ENCODE results near the gene SULT4A1.

GRCh38 chr22:43887391-43887790 lies 25.1 kb upstream of the SULT4A1 start:
- TF ChIP-seq POLR2A (IDR thresholded peaks at IDR 0.05), result no peak
- TF ChIP-seq, protein P1, sequence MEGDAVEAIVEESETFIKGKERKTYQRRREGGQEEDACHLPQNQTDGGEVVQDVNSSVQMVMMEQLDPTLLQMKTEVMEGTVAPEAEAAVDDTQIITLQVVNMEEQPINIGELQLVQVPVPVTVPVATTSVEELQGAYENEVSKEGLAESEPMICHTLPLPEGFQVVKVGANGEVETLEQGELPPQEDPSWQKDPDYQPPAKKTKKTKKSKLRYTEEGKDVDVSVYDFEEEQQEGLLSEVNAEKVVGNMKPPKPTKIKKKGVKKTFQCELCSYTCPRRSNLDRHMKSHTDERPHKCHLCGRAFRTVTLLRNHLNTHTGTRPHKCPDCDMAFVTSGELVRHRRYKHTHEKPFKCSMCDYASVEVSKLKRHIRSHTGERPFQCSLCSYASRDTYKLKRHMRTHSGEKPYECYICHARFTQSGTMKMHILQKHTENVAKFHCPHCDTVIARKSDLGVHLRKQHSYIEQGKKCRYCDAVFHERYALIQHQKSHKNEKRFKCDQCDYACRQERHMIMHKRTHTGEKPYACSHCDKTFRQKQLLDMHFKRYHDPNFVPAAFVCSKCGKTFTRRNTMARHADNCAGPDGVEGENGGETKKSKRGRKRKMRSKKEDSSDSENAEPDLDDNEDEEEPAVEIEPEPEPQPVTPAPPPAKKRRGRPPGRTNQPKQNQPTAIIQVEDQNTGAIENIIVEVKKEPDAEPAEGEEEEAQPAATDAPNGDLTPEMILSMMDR (IDR thresholded peaks at IDR 0.05), result no peak

Data from esophagus squamous epithelium (tissue), 4 donors.